ENCODE results near the gene SLIT3. TPM values are rescaled to one million over a fixed set of nuclear protein-coding genes. Genes with fewer than 3 reads are reported as not detected.

Gene SLIT3
- total RNA-seq, 1 donor from 2014 or later, result 0.22 TPM

GRCh38 chr5:169067751-169068173, 233.2 kb downstream of the SLIT3 start:
- Histone ChIP-seq H4K20me1 (ENCODE audit: low read depth) (no peaks in the 10 kb centered on the region), H3F3A (ENCODE audit: low read depth) (no peaks in the 10 kb centered on the region), H3K27me3 (no peaks in the 10 kb centered on the region), H3K4me2 (no peak overlapping the region), H2AFZ (replicated peaks) (no peak overlapping the region), H3K4me3 (no peak overlapping the region), H3K9ac (no peak overlapping the region), H3K79me2 (ENCODE audit: low read depth) (no peaks in the 10 kb centered on the region), H3K27ac (no peak overlapping the region), H3K36me3 (no peaks in the 10 kb centered on the region), H3K4me1 (peaks cover 17% of the 10 kb centered on the region), H3K9me3 (ENCODE audit: low read depth) (no peaks in the 10 kb centered on the region)
- Mint-ChIP-seq H3K9me3 (no peaks in the 10 kb centered on the region), H3K27me3 (ENCODE audit: insufficient read depth, low read depth) (peaks cover 4% of the 10 kb centered on the region), H3K4me3 (no peak overlapping the region), H3K27ac (no peak overlapping the region), H3K36me3 (no peaks in the 10 kb centered on the region), H3K4me1 (peaks cover 46% of the 10 kb centered on the region)
- TF ChIP-seq EZH2 (IDR thresholded peaks at IDR 0.05) (no peak), EZH2phosphoT487 (IDR thresholded peaks at IDR 0.05) (no peak), CTCF (IDR thresholded peaks at IDR 0.05) (no peak)
- no peak for DNase-seq (ENCODE audit: low spot score)

GRCh38 chr5:169065400-169065799, 235.5 kb downstream of the SLIT3 start:
- Histone ChIP-seq H3K4me3 (no peak overlapping the region), H3K79me2 (ENCODE audit: low read depth) (no peaks in the 10 kb centered on the region), H3K9me3 (ENCODE audit: low read depth) (no peaks in the 10 kb centered on the region), H3K4me1 (peaks cover 19% of the 10 kb centered on the region), H3K27ac (no peak overlapping the region), H3K36me3 (no peaks in the 10 kb centered on the region), H3K27me3 (no peaks in the 10 kb centered on the region), H3K9ac (no peak overlapping the region), H3K4me2 (no peak overlapping the region), H2AFZ (replicated peaks) (no peak overlapping the region), H4K20me1 (ENCODE audit: low read depth) (no peaks in the 10 kb centered on the region), H3F3A (ENCODE audit: low read depth) (no peaks in the 10 kb centered on the region)
- no peaks in the 10 kb centered on the region for H3K9me3 Mint-ChIP-seq
- peaks cover 51% of the 10 kb centered on the region for H3K4me1 Mint-ChIP-seq
- TF ChIP-seq EZH2 (IDR thresholded peaks at IDR 0.05) (no peak), EZH2phosphoT487 (IDR thresholded peaks at IDR 0.05) (no peak), CTCF (IDR thresholded peaks at IDR 0.05) (no peak)
- DNase-seq (ENCODE audit: low spot score), result no peak
- H3K27me3 Mint-ChIP-seq (ENCODE audit: insufficient read depth, low read depth), result peaks cover 4% of the 10 kb centered on the region
- H3K4me3 Mint-ChIP-seq, result no peak overlapping the region
- H3K27ac Mint-ChIP-seq, result no peak overlapping the region
- no peaks in the 10 kb centered on the region for H3K36me3 Mint-ChIP-seq

GRCh38 chr5:169064093-169064492, 236.8 kb downstream of the SLIT3 start:
- H3K27me3 ChIP-seq, result no peaks in the 10 kb centered on the region
- H3K4me1 ChIP-seq, result peaks cover 19% of the 10 kb centered on the region
- H3K9ac ChIP-seq, result no peak overlapping the region
- no peaks in the 10 kb centered on the region for H3F3A ChIP-seq (ENCODE audit: low read depth)
- H3K4me3 Mint-ChIP-seq, result no peak overlapping the region
- H4K20me1 ChIP-seq (ENCODE audit: low read depth), result no peaks in the 10 kb centered on the region
- no peaks in the 10 kb centered on the region for H3K9me3 ChIP-seq (ENCODE audit: low read depth)
- H2AFZ ChIP-seq (replicated peaks), result no peak overlapping the region
- H3K4me2 ChIP-seq, result peak overlapping the region; percentile 52
- no peaks in the 10 kb centered on the region for H3K79me2 ChIP-seq (ENCODE audit: low read depth)
- DNase-seq (ENCODE audit: low spot score), result peak; percentile 28
- H3K4me1 Mint-ChIP-seq, result peaks cover 38% of the 10 kb centered on the region
- no peak overlapping the region for H3K27ac Mint-ChIP-seq
- H3K27ac ChIP-seq, result no peak overlapping the region
- no peaks in the 10 kb centered on the region for H3K36me3 ChIP-seq
- H3K4me3 ChIP-seq, result no peak overlapping the region
- peaks cover 2% of the 10 kb centered on the region for H3K27me3 Mint-ChIP-seq (ENCODE audit: insufficient read depth, low read depth)
- TF ChIP-seq EZH2phosphoT487 (IDR thresholded peaks at IDR 0.05) (no peak), CTCF (IDR thresholded peaks at IDR 0.05) (no peak), EZH2 (IDR thresholded peaks at IDR 0.05) (no peak)
- no peaks in the 10 kb centered on the region for H3K9me3 Mint-ChIP-seq
- H3K36me3 Mint-ChIP-seq, result no peaks in the 10 kb centered on the region
